H9 (cell line): ENCODE data around the gene PPP3CA. TPM values are rescaled to one million over a fixed set of nuclear protein-coding genes. Genes with fewer than 3 reads are reported as not detected.

Source experiments
- DNase-seq: peaks from one replicate; pipeline ENCODE4 v3.0.0-alpha.2; 2017
- H2AFZ ChIP-seq: one replicate; pipeline ENCODE4 v1.6.1; 2013; ENCODE audit warnings: mild to moderate bottlenecking, low read length, control low read depth, moderate library complexity
- H2AK5ac ChIP-seq: 2 replicates; pipeline ENCODE4 v1.6.1; 2013; ENCODE audit warnings: low read length, control low read depth, mixed read lengths; ENCODE audit not compliant: insufficient read length
- H2BK120ac ChIP-seq: one replicate; pipeline ENCODE4 v1.6.1; 2013; ENCODE audit warnings: low read depth, mild to moderate bottlenecking, low read length, control low read depth, inconsistent platforms; ENCODE audit not compliant: poor library complexity, severe bottlenecking
- H2BK12ac ChIP-seq: 2 replicates; pipeline ENCODE4 v1.6.1; 2013; ENCODE audit warnings: low read length, control low read depth, mixed read lengths, low read depth; ENCODE audit not compliant: insufficient read length
- H2BK15ac ChIP-seq: 2 replicates; pipeline ENCODE4 v1.6.1; 2013; ENCODE audit warnings: low read depth, low read length, control low read depth
- H2BK20ac ChIP-seq: one replicate; pipeline ENCODE4 v1.6.1; 2013; ENCODE audit warnings: low read depth, mild to moderate bottlenecking, low read length, control low read depth, inconsistent platforms; ENCODE audit not compliant: poor library complexity, severe bottlenecking
- H2BK5ac ChIP-seq: 2 replicates; pipeline ENCODE4 v1.6.1; 2013; ENCODE audit warnings: low read length, control low read depth, mixed read lengths; ENCODE audit not compliant: insufficient read length
- H3K14ac ChIP-seq: 2 replicates; pipeline ENCODE4 v1.6.1; 2013; ENCODE audit warnings: low read length, control low read depth; ENCODE audit not compliant: insufficient read depth
- H3K18ac ChIP-seq: 2 replicates; pipeline ENCODE4 v1.6.1; 2013; ENCODE audit warnings: low read depth, mild to moderate bottlenecking, mixed read lengths, low read length, control low read depth; ENCODE audit not compliant: insufficient read length
- H3K23ac ChIP-seq: 2 replicates; pipeline ENCODE4 v1.6.1; 2013; ENCODE audit warnings: low read length, control low read depth, mixed read lengths, low read depth; ENCODE audit not compliant: insufficient read length
- H3K23me2 ChIP-seq: 2 replicates; pipeline ENCODE4 v1.6.1; 2013; ENCODE audit warnings: low read depth, mild to moderate bottlenecking, mixed read lengths, low read length, control low read depth; ENCODE audit not compliant: insufficient read length, poor library complexity, severe bottlenecking
- H3K27ac ChIP-seq: 2 replicates; pipeline ENCODE4 v1.5.1; 2013; ENCODE audit warnings: low read length, control low read depth, mixed read lengths, low read depth; ENCODE audit not compliant: insufficient read length
- H3K27me3 ChIP-seq: 2 replicates; pipeline ENCODE4 v1.6.1; 2013; ENCODE audit warnings: low read length, control low read depth, inconsistent platforms; ENCODE audit not compliant: insufficient read depth
- H3K4ac ChIP-seq: 2 replicates; pipeline ENCODE4 v1.6.1; 2013; ENCODE audit warnings: low read depth, mild to moderate bottlenecking, control low read depth, inconsistent platforms, low read length, moderate library complexity
- H3K4me1 ChIP-seq: 2 replicates; pipeline ENCODE4 v1.6.1; 2013; ENCODE audit warnings: low read length, control low read depth, inconsistent platforms; ENCODE audit not compliant: insufficient read depth
- H3K4me2 ChIP-seq: 2 replicates; pipeline ENCODE4 v1.6.1; 2013; ENCODE audit warnings: low read length, control low read depth, mixed read lengths; ENCODE audit not compliant: insufficient read length, insufficient read depth
- H3K56ac ChIP-seq: 2 replicates; pipeline ENCODE4 v1.6.1; 2013; ENCODE audit warnings: low read depth, mild to moderate bottlenecking, mixed read lengths, low read length, control low read depth; ENCODE audit not compliant: insufficient read length
- H3K79me1 ChIP-seq: 2 replicates; pipeline ENCODE4 v1.6.1; 2013; ENCODE audit warnings: low read depth, mild to moderate bottlenecking, moderate library complexity, low read length, control low read depth, inconsistent platforms; ENCODE audit not compliant: insufficient read depth, poor library complexity, severe bottlenecking
- H3K79me2 ChIP-seq: 2 replicates; pipeline ENCODE4 v1.6.1; 2013; ENCODE audit warnings: low read length, control low read depth, inconsistent platforms; ENCODE audit not compliant: insufficient read depth
- H3K9ac ChIP-seq: 2 replicates; pipeline ENCODE4 v1.6.1; 2013; ENCODE audit warnings: low read length, control low read depth, mixed read lengths; ENCODE audit not compliant: insufficient read length; ENCODE audit errors: extremely low read depth
- H3K9me3 ChIP-seq: one replicate; pipeline ENCODE4 v1.6.1; 2013; ENCODE audit warnings: low read depth, low read length, inconsistent platforms; ENCODE audit not compliant: control insufficient read depth
- H3T11ph ChIP-seq: one replicate; pipeline ENCODE4 v1.6.1; 2013; ENCODE audit warnings: mild to moderate bottlenecking, low read length, control low read depth, inconsistent platforms
- H4K20me1 ChIP-seq: one replicate; pipeline ENCODE4 v1.6.1; 2013; ENCODE audit not compliant: control insufficient read depth, insufficient read length, insufficient read depth
- H4K5ac ChIP-seq: 2 replicates; pipeline ENCODE4 v1.6.1; 2013; ENCODE audit warnings: low read depth, mild to moderate bottlenecking, mixed read lengths, low read length, control low read depth; ENCODE audit not compliant: insufficient read length
- H4K8ac ChIP-seq: replicated peaks from 2 replicates; pipeline ENCODE4 v1.6.1; 2013; ENCODE audit warnings: low read length, control low read depth, mixed read lengths, low read depth; ENCODE audit not compliant: insufficient read length
- H4K91ac ChIP-seq: 2 replicates; pipeline ENCODE4 v1.6.1; 2013; ENCODE audit warnings: low read depth, mild to moderate bottlenecking, moderate library complexity, mixed read lengths, low read length, control low read depth; ENCODE audit not compliant: insufficient read length
- H3K27ac Mint-ChIP-seq, 3 experiments: 2 replicates in 2 of 3; 3 replicates in 1 of 3; pipeline ENCODE4 v1.8.0; 2020 to 2021; ENCODE audit warnings: mixed read lengths in 3 of 3, mild to moderate bottlenecking in 1 of 3, moderate library complexity in 1 of 3
- H3K27me3 Mint-ChIP-seq: 2 replicates; pipeline ENCODE4 v1.8.0; 2021; ENCODE audit warnings: low read depth, mild to moderate bottlenecking, moderate library complexity, mixed read lengths
- H3K36me3 Mint-ChIP-seq, 3 experiments: 2 replicates in 2 of 3; 3 replicates in 1 of 3; pipeline ENCODE4 v1.8.0; 2020 to 2021; ENCODE audit warnings: low read depth in 3 of 3, mixed read lengths in 3 of 3; ENCODE audit not compliant: insufficient read depth in 1 of 3
- H3K4me1 Mint-ChIP-seq, 2 experiments: 2 replicates each; pipeline ENCODE4 v1.8.0; 2020; ENCODE audit warnings: mixed read lengths in 2 of 2
- H3K4me3 Mint-ChIP-seq, 2 experiments: 2 replicates in 1 of 2; 3 replicates in 1 of 2; pipeline ENCODE4 v1.8.0; 2020 to 2021; ENCODE audit warnings: mild to moderate bottlenecking in 2 of 2, mixed read lengths in 2 of 2, moderate library complexity in 1 of 2
- H3K9me3 Mint-ChIP-seq, 2 experiments: 2 replicates in 1 of 2; 3 replicates in 1 of 2; pipeline ENCODE4 v1.8.0; 2020; ENCODE audit warnings: mild to moderate bottlenecking in 2 of 2, mixed read lengths in 2 of 2, moderate library complexity in 1 of 2
- CTCF ChIP-seq: fragments of 200-600 bp; sonication (generic); conservative IDR thresholded peaks from 3 replicates; pipeline ENCODE4 v1.8.0; 2021; ENCODE audit warnings: antibody characterized with exemption, mild to moderate bottlenecking
- WGBS: extraction: QIAGEN DNeasy Blood & Tissue Kit; methylation state at CpG from one replicate; pipeline ENCODE4 v1.1.7; 2013; ENCODE audit warnings: missing lambda C conversion rate, low lambda C conversion rate, mixed read lengths; ENCODE audit not compliant: insufficient read length; ENCODE audit errors: extremely low coverage; 5-methylcytosine and 5-hydroxymethylcytosine counted together
- total RNA-seq: library from RNA; stranded (reverse); gene quantifications from 2 replicates; pipeline ENCODE4 v1.2.1, GENCODE V29; 2021

PPP3CA gene
- total RNA-seq, 1 experiment from 2014 or later = 16.8 TPM

DNA sequence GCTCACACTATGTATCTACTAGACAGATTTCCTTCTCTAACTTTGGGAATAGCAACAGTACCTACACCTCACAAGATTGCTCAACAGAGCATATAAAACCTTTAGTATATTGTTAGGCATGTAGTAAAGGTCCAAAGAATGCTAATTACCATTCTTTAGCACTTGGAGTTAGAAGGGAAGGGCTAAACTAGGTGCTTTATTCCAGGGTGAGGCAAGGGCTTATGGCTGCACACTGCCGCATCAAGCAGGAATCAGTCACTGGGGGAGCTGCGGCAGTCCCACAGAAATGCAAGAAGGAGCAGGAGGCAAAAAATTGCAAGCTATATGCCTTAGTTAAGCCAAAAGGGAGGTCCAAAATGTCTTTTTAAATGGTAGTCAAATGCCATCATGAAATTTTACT lies 162.7 kb downstream of the PPP3CA start:
- no peaks in the 10 kb centered on the region for H3K27me3 ChIP-seq
- H3K4me2 ChIP-seq = no peak overlapping the region
- no peak overlapping the region for H3K4ac ChIP-seq
- no peak overlapping the region for H3K18ac ChIP-seq
- DNase-seq = no peak
- no peak overlapping the region for H2BK120ac ChIP-seq
- no peak overlapping the region for H2BK15ac ChIP-seq
- no peak overlapping the region for H2BK5ac ChIP-seq
- no peak overlapping the region for H3T11ph ChIP-seq
- H3K79me1 ChIP-seq = no peaks in the 10 kb centered on the region
- Mint-ChIP-seq H3K4me3 (no peak overlapping the region), H3K9me3 (peaks cover 13 to 15% of the 10 kb centered on the region in 2 experiments), H3K36me3 (peaks cover 13 to 22% (median 20%) of the 10 kb centered on the region in 3 experiments), H3K27ac (no peak overlapping the region; a peak in 1 of 7 replicates), H3K4me1 (peaks cover 11 to 17% of the 10 kb centered on the region in 2 experiments), H3K27me3 (no peaks in the 10 kb centered on the region)
- no CpG with 5 or more reads among the region's 2 CpGs for WGBS
- H4K5ac ChIP-seq = no peak overlapping the region
- no peak overlapping the region for H2BK12ac ChIP-seq
- no peak overlapping the region for H4K8ac ChIP-seq
- no peak overlapping the region for H3K9ac ChIP-seq
- H3K23me2 ChIP-seq = no peaks in the 10 kb centered on the region
- no peak overlapping the region for H3K56ac ChIP-seq
- no peak overlapping the region for H2AFZ ChIP-seq
- H3K79me2 ChIP-seq = no peaks in the 10 kb centered on the region
- no peak overlapping the region for H3K23ac ChIP-seq
- peaks cover 13% of the 10 kb centered on the region for H3K9me3 ChIP-seq
- H2BK20ac ChIP-seq = no peak overlapping the region
- no peak overlapping the region for H2AK5ac ChIP-seq
- H3K4me1 ChIP-seq = no peaks in the 10 kb centered on the region; the same call in 1 of the 2 replicates
- H3K27ac ChIP-seq = no peak overlapping the region
- no peak for TF ChIP-seq CTCF
- no peak overlapping the region for H4K91ac ChIP-seq
- no peaks in the 10 kb centered on the region for H4K20me1 ChIP-seq
- H3K14ac ChIP-seq = no peak overlapping the region
